GM06990 (cell line): Measurements from ENCODE around the gene RAB7B.

Source experiments
- DNase-seq: peaks from one replicate; pipeline ENCODE4 v3.0.0-alpha.2; 2011; ENCODE audit not compliant: insufficient read length; ENCODE audit errors: extremely low read depth
- H3K27me3 ChIP-seq: replicated peaks from 2 replicates; pipeline ENCODE4 v1.6.0; 2011; ENCODE audit warnings: low read length; ENCODE audit not compliant: control insufficient read depth, insufficient read depth
- H3K36me3 ChIP-seq: 2 replicates; pipeline ENCODE4 v1.5.1; 2011; ENCODE audit warnings: low read length; ENCODE audit not compliant: control insufficient read depth, insufficient read depth
- H3K4me3 ChIP-seq: replicated peaks from 2 replicates; pipeline ENCODE4 v1.5.1; 2011; ENCODE audit warnings: low read depth, mild to moderate bottlenecking, control low read depth, low read length
- CTCF ChIP-seq: IDR thresholded peaks from 2 replicates; pipeline ENCODE4 v1.5.1; 2011; ENCODE audit warnings: low read length, control low read depth, mild to moderate bottlenecking, inconsistent platforms; ENCODE audit not compliant: insufficient read depth, poor library complexity, severe bottlenecking

The RAB7B gene

GRCh38 chr1:205985330-205986005 is 17.7 kb downstream of the RAB7B start:
- no peaks in the 10 kb centered on the region for H3K36me3 ChIP-seq
- H3K4me3 ChIP-seq: no peak overlapping the region
- H3K27me3 ChIP-seq: 0 out of 2 replicates have a peak, but pooled peaks cover 1% of the 10 kb centered on the region
- no peak for DNase-seq
- TF ChIP-seq CTCF: no peak

GRCh38 chr1:205983925-205984725 is 19.1 kb downstream of the RAB7B start:
- Histone ChIP-seq H3K4me3 (no peak overlapping the region), H3K27me3 (no peaks in the 10 kb centered on the region), H3K36me3 (no peaks in the 10 kb centered on the region)
- peak; percentile 94 for TF ChIP-seq CTCF
- no peak for DNase-seq

- no peak for TF ChIP-seq CTCF
- no peak for DNase-seq
- Histone ChIP-seq H3K36me3 (no peaks in the 10 kb centered on the region), H3K4me3 (no peak overlapping the region), H3K27me3 (no peaks in the 10 kb centered on the region; the same call in none of the 2 replicates)
These were observed 21.9 kb downstream of the RAB7B start for GRCh38 chr1:205981257-205981656.

GRCh38 chr1:205980237-205980870 is 22.8 kb downstream of the RAB7B start:
- Histone ChIP-seq H3K36me3 (no peaks in the 10 kb centered on the region), H3K4me3 (no peak overlapping the region), H3K27me3 (no peaks in the 10 kb centered on the region; the same call in none of the 2 replicates)
- TF ChIP-seq CTCF: no peak
- DNase-seq: no peak

- DNase-seq: no peak
- H3K36me3 ChIP-seq: no peaks in the 10 kb centered on the region
- no peak for TF ChIP-seq CTCF
- no peak overlapping the region for H3K4me3 ChIP-seq
- H3K27me3 ChIP-seq: no peaks in the 10 kb centered on the region; the same call in none of the 2 replicates
These were observed 23.9 kb downstream of the RAB7B start for GRCh38 chr1:205979301-205979700.
